GM18502 (cell line): ENCODE measurements around the gene TGIF1.
"Not testable (repeated sequence)": the region's sequence is repeated elsewhere in the genome, so short reads cannot be mapped to it uniquely, and the experiment has no call there.

Experiments used
- ATAC-seq: cut with Tn5 transposase; IDR thresholded peaks from one replicate; pipeline ENCODE4 v1.9.1; 2021; ENCODE audit warnings: mild to moderate bottlenecking; ENCODE audit not compliant: unreplicated experiment, poor library complexity

The TGIF1 gene

DNA sequence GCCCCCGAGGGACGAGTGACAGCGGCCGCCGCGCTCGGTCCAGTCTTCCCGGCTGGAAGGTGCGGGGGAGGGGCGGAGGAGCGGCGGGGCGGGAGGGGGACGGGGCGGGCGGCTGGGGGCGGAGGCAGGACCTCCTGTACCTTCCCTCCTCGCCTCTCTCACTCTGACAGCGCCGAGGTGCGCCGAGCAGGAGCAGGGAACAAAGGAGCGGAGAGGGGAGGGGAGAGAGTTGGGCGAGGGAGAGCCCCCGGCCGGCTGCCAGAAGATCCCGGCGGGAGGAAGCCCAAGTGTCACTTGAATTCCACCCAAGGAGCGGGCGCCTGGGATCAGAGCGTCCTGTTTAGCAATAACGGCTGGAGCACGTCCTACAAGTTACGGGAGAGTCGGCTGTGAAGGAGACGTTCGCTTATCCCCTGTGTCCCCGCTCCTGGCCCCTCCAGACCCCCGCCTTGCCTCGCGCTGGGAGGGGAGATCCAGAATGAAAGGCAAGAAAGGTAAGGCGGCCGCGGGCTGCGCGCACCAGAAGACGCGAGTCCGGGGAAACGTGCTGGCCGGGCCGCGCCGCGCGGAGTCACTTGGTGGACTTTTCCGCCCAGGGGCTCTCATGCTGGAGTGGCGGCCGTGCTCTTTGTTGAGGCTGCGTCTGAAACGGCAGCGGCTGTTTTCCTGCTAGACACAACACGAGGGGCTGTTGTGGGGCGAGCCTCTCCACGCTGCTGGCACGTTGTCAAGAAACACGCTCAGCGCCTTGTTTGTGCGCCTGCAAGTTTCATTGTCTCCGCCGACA, at the start of gene TGIF1:
TSS of gene TGIF1 (plus strand) at position 161 of the 787 bp plus-strand sequence. CDS start at position 479, 318 bp downstream.
- ATAC-seq: no peak

GRCh38 chr18:3400567-3401296, 49.2 kb upstream of the TGIF1 start:
- no peak for ATAC-seq

DNA sequence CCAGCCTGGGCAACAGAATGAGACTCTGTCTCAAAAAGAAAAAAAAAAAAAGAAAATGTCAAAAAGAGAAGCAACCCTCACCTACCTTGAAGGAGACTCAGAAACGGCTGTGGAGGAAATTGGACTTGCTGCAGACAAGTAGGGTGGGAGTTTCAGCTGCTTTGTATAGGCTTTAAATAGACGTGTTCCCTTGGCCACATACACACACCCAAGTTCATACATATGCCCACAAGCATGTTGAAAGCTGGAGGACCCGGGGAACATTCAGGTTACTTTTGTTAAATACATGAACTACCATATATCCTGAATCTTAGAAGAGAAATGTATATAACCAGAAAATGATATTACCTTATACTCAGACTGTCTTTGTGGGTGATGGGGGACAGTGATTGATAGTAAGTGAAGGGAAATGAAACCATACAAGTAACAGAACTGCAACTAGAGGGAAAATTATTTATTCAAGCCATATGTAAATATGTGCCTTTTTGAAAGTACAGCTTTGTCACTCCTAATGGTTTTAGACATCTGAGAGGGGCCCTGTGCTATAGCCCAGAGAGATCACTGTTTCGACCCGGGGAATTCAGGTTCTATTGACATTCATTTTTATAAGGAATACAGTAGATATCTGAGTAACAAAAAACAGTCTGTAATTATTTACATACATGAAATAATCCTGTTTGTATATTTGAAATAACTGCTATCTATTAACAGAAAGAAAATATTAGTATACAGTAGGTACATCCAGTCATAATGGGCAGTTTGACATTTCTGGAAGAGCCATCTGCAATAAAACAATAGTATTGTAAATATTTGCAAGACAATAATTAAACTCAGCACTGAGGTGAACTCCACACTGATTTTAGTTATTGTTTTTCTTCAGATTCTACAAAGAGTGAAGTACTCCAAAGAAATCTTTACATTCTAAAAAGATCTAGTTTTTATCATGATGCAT, 48.0 kb upstream of the TGIF1 start:
- ATAC-seq: peak; percentile 93

DNA sequence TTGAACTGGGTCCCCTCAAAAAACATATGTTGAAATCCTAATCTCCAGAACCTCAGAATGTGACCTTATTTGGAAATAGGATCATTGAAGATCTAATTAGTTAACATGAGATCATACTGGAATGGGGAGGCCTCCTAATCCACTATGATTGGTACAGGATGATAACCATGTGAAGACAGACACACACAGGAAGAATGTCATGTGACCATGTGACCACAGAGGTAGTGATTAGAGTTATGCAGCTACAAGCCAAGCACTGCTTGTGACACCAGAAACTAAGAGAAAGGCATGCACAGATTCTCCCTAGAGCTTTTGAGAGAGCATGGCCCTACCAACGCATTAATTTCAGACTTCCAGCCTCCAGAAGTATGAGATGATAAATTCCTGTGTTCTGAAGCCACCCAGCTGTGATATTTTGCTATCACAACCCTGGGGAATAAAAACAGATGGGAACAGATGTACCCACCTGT, 47.0 kb upstream of the TGIF1 start:
- ATAC-seq: peak; percentile 25

DNA sequence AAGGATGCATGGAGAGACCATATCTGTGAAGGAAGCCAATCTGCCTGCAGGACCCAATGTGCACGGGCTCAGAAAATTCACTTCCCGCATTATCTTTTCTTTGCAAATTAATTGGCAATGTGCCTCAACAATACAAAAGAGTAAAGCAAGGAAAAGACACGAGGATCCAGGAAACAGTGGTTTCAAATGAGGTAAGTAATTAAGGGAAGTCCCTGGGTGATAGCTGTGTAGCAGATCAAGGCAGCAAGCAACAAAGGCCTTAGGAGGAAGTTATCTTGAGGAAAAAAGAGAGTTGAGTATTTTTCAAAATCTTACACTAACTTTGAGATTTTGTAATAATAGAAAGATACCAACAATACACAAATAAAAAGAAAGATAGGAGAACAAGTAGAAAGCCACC, 44.3 kb upstream of the TGIF1 start:
- ATAC-seq: no peak

- no peak for ATAC-seq
Observed at GRCh38 chr18:3408107-3408506, 41.9 kb upstream of the TGIF1 start.

DNA sequence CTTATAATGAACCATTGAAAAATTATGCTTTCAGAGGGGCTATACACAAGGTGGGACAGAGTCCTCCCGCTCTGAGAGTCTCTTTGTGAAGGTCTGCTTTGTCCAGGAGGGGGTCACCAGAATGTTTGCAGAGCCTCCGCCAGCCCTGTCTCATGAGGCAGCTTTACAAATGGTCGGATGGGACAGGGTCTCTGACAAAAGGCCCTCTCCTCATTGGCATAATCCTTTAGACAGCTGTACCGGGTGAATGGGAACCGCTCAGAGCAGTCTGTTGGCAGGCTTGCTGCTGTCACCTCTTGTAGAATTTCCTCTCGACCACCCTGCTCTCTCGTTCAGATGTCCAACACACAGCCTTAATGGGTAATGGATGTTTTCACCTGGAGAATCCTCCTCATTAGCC, 40.2 kb upstream of the TGIF1 start:
- no peak for ATAC-seq

DNA sequence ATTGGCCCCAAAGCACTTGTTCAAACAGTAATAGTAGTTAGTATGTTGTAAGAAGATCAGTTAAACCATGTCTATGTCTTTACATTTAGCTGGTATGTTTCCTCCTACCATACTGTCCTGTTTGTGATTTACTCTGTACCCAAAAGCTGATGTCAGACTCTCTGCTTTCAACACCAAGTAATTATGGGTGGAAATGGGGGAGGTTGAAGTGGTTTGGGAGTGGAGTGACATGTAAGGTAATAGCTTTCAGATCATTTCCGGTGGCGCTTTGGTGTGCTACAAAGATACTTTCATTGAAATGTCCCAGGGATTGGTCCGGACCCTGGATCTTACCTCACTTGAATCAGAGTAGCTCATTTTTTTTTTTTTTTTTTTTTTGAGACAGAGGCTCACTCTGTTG, 39.7 kb upstream of the TGIF1 start:
- ATAC-seq: no peak

GRCh38 chr18:3410876-3411275, 39.1 kb upstream of the TGIF1 start:
- ATAC-seq: not testable (repeated sequence)

DNA sequence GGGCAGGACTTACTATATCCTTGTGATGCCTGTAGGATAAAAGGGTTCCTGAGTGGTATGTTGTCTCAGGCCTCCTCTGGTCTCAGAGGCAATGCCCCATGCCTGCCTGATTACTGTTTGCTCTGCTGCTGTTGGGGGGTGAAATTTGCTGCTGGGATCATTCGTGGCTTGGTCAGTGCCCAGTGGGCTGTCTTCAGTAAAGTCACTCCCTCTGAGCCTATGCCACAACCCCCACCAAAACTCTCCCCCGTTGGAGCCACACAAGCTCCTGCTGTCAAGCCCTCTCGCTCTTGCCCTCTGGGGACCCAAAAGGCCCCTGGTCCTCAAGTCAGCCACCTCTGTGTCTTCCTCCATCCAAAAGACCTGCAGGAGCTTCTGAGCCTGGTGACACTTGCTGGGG, 38.6 kb upstream of the TGIF1 start:
- ATAC-seq: no peak

DNA sequence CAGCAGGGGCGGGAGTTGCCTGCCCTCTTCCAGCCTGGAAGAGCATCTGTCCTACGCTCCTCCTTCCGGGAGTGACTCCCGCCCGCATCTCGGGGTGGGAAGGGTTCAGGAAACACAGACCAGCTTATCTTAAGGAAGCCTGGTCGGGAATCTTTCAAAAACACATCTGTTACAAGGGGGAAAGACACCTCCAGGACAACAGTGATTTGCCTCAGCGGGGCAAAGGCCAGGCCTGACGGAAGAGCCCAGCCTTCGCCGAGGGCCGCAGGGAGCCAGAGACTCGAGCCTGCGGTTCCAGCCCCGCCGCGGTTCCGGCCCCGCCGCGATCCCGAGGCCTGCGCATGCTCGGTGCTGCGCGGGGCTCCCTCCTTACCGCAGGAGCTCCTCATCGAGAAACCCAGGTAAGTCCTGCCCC, 38.1 kb upstream of the TGIF1 start:
- no peak for ATAC-seq

GRCh38 chr18:3412528-3412927, 37.4 kb upstream of the TGIF1 start:
- ATAC-seq: not testable (repeated sequence)

GRCh38 chr18:3415110-3415509, 34.9 kb upstream of the TGIF1 start:
- ATAC-seq: no peak

- ATAC-seq: no peak
Observed at GRCh38 chr18:3418083-3418482, 31.9 kb upstream of the TGIF1 start.

DNA sequence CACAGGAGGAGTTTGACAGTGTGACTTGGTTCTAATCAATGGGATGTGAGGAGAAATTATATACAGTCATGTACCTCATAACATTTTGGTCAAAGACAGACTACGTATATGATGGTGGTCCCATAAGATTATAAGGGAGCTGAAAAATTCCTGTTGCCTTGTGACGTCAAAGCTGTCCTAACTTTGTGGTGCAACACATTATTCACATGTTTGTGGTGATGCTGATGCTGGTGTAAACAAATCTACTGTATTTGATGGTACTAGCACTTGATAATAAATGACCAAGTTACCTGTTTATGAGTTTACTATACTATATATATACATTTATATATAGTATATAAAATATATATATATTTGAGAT, 29.1 kb upstream of the TGIF1 start:
- ATAC-seq: no peak

GRCh38 chr18:3422905-3423304, 27.1 kb upstream of the TGIF1 start:
- no peak for ATAC-seq

DNA sequence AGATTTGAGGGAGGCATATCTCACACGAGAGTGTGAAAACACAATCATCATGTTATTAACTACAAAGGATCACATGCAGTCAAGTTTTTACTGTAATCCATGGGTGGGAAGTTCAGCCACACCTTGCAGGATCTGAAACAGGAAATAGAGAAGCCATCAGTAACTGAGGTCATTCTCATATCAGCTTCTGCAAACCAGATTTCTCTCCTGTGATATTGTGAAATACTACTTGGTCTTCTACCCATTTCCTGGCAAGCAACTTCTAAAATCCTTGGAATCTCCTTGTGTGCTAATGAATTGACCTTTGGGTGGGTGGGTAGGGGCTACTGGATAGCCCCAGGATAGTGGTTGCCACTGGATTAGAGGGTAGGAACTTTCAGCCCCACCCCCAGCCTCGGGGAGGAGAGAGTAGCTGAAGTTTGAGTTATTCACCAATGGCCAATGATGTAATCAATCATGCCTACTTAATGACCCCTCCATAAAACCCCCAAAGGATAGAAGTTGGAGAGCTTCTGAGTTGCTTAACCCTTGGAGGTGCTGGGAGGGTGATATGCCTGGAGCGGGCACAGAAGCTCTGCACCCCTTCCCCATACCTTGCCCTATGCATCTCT, 25.6 kb upstream of the TGIF1 start:
- no peak for ATAC-seq

- no peak for ATAC-seq
Observed at GRCh38 chr18:3425030-3425429, 24.9 kb upstream of the TGIF1 start.

DNA sequence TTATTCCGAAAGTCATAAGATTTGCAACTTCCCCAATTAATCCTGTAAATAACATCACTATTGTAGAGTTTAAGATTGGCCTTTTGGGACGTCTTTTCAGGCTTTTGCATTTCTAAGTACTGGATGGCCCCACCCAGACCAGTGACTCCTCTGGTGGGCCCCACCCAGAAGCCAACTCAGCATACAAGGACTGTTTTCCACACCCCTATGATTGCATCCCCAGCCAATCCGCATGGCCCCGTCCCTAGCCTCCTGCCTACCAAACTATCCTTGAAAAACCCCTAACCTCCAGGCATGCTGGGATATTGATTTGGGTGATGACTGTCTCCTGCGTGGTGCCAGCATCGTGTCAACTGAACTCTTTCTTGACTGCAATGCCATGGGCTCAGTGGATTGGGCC, 24.5 kb upstream of the TGIF1 start:
- ATAC-seq: no peak

- no peak for ATAC-seq
Observed at GRCh38 chr18:3426074-3426473, 23.9 kb upstream of the TGIF1 start.
